ENCODE data around the gene C11orf91. TPM values are rescaled to one million over a fixed set of nuclear protein-coding genes. Genes with fewer than 3 reads are reported as not detected.
A peak's percentile ranks its signal among the peaks of the same experiment; 100 is the strongest.
"Not testable (repeated sequence)": the region's sequence is repeated elsewhere in the genome, so short reads cannot be mapped to it uniquely, and the experiment has no call there.

C11orf91 gene
- total RNA-seq, 1 donor from 2014 or later = not detected

DNA sequence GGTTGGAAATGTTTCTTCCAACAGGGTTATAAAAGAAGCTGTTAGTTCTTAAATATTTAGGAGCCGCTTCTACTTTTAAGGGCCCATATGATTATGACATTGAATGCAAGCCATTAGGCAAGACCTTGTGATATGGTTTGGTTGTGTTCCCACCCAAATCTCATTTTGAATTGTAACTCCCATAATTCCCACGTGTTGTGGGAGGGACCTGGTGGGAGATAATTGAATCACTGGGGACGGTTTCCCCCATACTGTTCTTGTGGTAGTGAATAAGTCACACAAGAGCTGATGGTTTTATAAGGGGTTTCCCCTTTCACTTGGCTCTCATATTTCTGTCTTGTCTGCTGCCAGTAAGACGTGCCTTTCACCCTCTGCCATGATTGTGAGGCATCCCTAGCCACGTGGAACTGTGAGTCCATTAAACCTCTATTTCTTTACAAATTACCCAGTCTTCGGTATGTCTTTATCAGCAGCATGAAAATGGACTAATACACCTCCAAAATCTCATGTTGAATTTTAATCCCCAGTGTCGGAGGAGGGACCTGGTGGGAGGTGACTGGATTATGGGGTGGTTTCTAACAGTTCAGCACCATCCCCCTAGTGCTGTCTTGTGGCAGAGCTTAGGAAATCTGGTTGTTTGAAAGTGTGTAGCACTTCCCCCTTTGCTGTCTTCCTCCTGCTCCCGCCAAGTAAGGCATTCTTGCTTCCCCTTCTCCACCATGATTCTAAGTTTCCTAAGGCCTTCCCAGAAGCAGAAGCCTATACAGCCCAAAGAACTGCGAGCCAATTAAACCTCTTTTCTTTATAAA is 31.3 kb upstream of the C11orf91 start:
- no peak for TF ChIP-seq CTCF (IDR thresholded peaks at IDR 0.05; ENCODE audit: borderline replicate concordance)
- peaks cover 92% of the 10 kb centered on the region for H3K4me1 ChIP-seq
- H3K27ac ChIP-seq (replicated peaks) = peak overlapping the region; percentile 95
- DNase-seq = no peak
- no peaks in the 10 kb centered on the region for H3K27me3 ChIP-seq (ENCODE audit: low read depth)
- no peaks in the 10 kb centered on the region for H3K9me3 ChIP-seq (replicated peaks)
- intact Hi-C loops (cut with micrococcal nuclease) = no loop called here
- peaks cover 22% of the 10 kb centered on the region for H3K36me3 ChIP-seq
- peak overlapping the region; percentile 78 for H3K4me3 ChIP-seq

- Histone ChIP-seq H3K4me3 (peak overlapping the region; percentile 78), H3K4me1 (peaks cover 94% of the 10 kb centered on the region), H3K9me3 (replicated peaks) (no peaks in the 10 kb centered on the region), H3K27ac (replicated peaks) (peak overlapping the region; percentile 42), H3K27me3 (ENCODE audit: low read depth) (no peaks in the 10 kb centered on the region), H3K36me3 (peaks cover 22% of the 10 kb centered on the region)
- intact Hi-C loops (cut with micrococcal nuclease) = no loop called here
- no peak for DNase-seq
- TF ChIP-seq CTCF (IDR thresholded peaks at IDR 0.05; ENCODE audit: borderline replicate concordance) = no peak
Observed at GRCh38 chr11:33730716-33731115, 30.1 kb upstream of the C11orf91 start.

DNA sequence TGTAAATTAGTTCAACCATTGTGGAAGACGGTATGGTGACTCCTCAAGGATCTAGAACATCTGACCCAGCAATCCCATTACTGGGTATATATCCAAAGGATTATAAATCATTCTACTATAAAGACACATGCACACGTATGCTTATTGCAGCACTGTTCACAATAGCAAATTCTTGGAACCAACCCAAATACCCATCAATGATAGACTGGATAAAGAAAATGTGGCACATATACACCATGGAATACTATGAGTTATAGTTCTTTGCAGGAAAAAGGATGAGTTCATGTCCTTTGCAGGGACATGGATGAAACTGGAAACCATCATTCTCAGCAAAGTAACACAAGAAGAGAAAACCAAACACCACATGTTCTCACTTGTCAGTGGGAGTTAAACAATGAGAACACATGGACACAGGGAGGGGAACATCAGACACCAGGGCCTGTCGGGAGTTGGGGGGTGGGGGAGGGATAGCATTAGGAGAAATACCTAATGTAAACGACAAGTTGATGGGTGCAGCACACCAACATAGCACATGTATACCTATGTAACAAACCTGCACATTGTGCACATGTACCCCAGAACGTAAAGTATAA is 28.5 kb upstream of the C11orf91 start:
- peaks cover 22% of the 10 kb centered on the region for H3K36me3 ChIP-seq
- peaks cover 94% of the 10 kb centered on the region for H3K4me1 ChIP-seq
- H3K27ac ChIP-seq (replicated peaks) = peak overlapping the region; percentile 42
- DNase-seq; intact Hi-C loops (cut with micrococcal nuclease); H3K27me3 ChIP-seq (ENCODE audit: low read depth); H3K9me3 ChIP-seq (replicated peaks): not testable (repeated sequence)
- peak overlapping the region; percentile 78 for H3K4me3 ChIP-seq

DNA sequence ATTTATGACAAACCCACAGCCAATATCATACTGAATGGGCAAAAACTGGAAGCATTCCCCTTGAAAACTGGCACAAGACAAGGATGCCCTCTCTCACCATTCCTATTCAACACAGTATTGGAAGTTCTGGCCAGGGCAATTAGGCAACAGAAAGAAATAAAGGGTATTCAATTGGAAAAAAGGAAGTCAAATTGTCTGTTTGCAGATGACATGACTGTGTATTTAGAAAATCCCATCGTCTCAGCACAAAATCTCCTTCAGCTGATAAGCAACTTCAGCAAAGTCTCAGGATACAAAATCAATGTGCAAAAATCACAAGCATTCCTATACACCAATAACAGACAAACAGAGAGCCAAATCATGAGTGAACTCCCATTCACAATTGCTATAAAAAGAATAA is 26.9 kb upstream of the C11orf91 start:
- H3K36me3 ChIP-seq = peaks cover 13% of the 10 kb centered on the region
- peak overlapping the region; percentile 40 for H3K27ac ChIP-seq (replicated peaks)
- H3K4me3 ChIP-seq; intact Hi-C loops (cut with micrococcal nuclease); H3K9me3 ChIP-seq (replicated peaks); DNase-seq; H3K27me3 ChIP-seq (ENCODE audit: low read depth): not testable (repeated sequence)
- peaks cover 94% of the 10 kb centered on the region for H3K4me1 ChIP-seq

DNA sequence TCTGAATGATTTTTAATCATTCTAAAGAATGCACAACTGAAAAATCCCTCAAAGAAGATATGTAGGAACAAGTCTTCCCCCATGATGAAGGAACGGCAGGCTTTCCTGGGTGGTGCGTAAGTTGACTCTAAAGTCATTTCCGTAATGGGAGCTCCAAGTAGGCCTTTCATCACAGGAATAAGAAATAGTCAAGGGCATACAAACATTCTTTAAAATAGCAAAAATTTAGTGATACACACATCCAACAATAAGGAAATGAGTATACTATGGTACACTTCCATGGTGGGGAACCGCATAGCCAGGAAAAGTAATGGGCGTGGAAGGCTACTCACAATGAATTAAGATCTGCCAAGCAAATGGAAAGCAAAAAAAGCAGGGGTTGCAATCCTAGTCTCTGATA is 24.9 kb upstream of the C11orf91 start:
- intact Hi-C loops (cut with micrococcal nuclease) = no loop called here
- H3K9me3 ChIP-seq (replicated peaks) = no peaks in the 10 kb centered on the region
- peak overlapping the region; percentile 93 for H3K27ac ChIP-seq (replicated peaks)
- no peak for DNase-seq
- H3K36me3 ChIP-seq = peaks cover 28% of the 10 kb centered on the region
- TF ChIP-seq CTCF (IDR thresholded peaks at IDR 0.05; ENCODE audit: borderline replicate concordance) = no peak
- H3K4me3 ChIP-seq = peak overlapping the region; percentile 35
- no peaks in the 10 kb centered on the region for H3K27me3 ChIP-seq (ENCODE audit: low read depth)
- H3K4me1 ChIP-seq = peaks cover 94% of the 10 kb centered on the region

DNA sequence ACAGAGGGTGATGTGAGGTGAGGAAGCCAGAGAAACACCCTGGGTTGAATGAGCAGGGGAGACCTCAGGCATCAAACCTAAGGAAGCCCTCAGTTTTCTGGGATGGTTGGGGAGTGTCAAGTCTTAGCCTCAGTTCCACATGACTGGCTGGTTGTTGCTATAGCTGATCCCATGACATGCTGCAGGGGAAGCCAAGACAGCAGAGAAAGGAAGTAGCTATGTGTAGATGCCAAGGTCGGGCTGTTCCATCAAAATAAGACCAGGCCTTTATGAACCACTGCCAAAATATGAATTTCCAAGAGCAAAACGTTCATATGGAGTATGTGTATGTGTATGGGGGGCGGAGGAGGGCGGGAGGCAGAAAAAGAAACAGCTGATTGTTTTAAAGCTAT is 24.0 kb upstream of the C11orf91 start:
- H3K9me3 ChIP-seq (replicated peaks) = no peaks in the 10 kb centered on the region
- peak overlapping the region; percentile 35 for H3K4me3 ChIP-seq
- no peak for TF ChIP-seq CTCF (IDR thresholded peaks at IDR 0.05; ENCODE audit: borderline replicate concordance)
- intact Hi-C loops (cut with micrococcal nuclease) = no loop called here
- H3K27ac ChIP-seq (replicated peaks) = peak overlapping the region; percentile 93
- peaks cover 29% of the 10 kb centered on the region for H3K36me3 ChIP-seq
- H3K27me3 ChIP-seq (ENCODE audit: low read depth) = no peaks in the 10 kb centered on the region
- DNase-seq = no peak
- peaks cover 94% of the 10 kb centered on the region for H3K4me1 ChIP-seq
